ENCODE measurements around the gene ATF7. TPM values are rescaled to one million over a fixed set of nuclear protein-coding genes. Genes with fewer than 3 reads are reported as not detected.

Gene ATF7
- total RNA-seq, 1 experiment from 2014 or later = 24.7 TPM

DNA sequence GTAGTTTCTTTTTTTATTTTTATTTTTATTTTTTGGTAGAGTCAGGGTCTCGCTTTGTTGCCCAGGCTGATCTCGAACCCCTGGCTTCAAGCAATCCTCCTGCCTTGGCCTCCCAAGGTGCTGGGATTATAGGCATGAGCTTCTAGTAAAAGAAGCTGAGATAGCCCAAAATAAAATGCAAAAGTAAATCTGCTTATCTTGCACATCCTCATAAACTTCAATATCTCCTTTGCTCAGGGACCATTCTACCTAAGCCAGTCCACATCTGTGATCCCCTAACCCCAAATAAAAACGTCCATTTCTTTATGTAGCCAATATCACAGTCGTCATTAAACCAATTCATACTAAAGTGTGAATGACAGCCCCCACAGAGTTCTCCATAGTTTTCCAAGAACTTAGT is 36.3 kb downstream of the ATF7 start:
- TF ChIP-seq EZH2 (IDR thresholded peaks at IDR 0.05; ENCODE audit: low read depth) = no peak
- TF ChIP-seq, protein P1, sequence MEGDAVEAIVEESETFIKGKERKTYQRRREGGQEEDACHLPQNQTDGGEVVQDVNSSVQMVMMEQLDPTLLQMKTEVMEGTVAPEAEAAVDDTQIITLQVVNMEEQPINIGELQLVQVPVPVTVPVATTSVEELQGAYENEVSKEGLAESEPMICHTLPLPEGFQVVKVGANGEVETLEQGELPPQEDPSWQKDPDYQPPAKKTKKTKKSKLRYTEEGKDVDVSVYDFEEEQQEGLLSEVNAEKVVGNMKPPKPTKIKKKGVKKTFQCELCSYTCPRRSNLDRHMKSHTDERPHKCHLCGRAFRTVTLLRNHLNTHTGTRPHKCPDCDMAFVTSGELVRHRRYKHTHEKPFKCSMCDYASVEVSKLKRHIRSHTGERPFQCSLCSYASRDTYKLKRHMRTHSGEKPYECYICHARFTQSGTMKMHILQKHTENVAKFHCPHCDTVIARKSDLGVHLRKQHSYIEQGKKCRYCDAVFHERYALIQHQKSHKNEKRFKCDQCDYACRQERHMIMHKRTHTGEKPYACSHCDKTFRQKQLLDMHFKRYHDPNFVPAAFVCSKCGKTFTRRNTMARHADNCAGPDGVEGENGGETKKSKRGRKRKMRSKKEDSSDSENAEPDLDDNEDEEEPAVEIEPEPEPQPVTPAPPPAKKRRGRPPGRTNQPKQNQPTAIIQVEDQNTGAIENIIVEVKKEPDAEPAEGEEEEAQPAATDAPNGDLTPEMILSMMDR (conservative IDR thresholded peaks at IDR 0.05) = no peak
- Histone ChIP-seq H3K9me3 (ENCODE audit: insufficient read depth, low read depth) (no peaks in the 10 kb centered on the region), H3K27me3 (ENCODE audit: insufficient read depth, low read depth) (no peaks in the 10 kb centered on the region), H2AFZ (no peak overlapping the region), H3K4me1 (replicated peaks; ENCODE audit: insufficient read depth) (no peaks in the 10 kb centered on the region), H3K4me3 (no peak overlapping the region), H3K27ac (no peak overlapping the region), H4K20me1 (ENCODE audit: insufficient read depth) (no peaks in the 10 kb centered on the region), H3K4me2 (no peak overlapping the region), H3K79me2 (ENCODE audit: low read depth) (no peaks in the 10 kb centered on the region), H3F3A (ENCODE audit: insufficient read depth, low read depth) (no peaks in the 10 kb centered on the region), H3K36me3 (ENCODE audit: low read depth) (no peaks in the 10 kb centered on the region), H3K9me2 (ENCODE audit: insufficient read depth) (no peaks in the 10 kb centered on the region)
- CTCF ChIA-PET = no interaction called here
- intact Hi-C loops (cut with micrococcal nuclease; ENCODE audit: unreplicated experiment) = no loop called here
- POLR2A ChIA-PET (ENCODE audit: unreplicated experiment) = no interaction called here
- DNase-seq = no peak
- no TSS peak for BruUV-seq (replicated peaks)

DNA sequence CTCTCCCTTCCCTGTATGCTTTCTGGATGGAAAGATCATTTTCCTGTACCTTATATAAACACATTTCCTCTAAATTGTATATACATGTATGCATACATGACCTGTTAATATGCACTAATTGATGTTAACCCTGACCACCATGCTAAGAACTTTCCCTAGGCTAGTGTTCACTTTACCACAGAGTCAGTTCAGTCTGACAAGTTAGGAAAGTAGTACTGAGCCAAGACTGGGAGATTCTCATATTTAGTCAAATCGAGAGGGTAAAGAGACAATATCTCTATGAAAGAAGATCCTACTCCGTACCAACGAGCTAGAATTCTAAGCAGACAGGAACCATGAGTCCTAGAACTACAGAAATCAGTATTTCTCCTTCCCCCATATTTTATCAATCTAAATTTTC is 36.8 kb downstream of the ATF7 start:
- Histone ChIP-seq H2AFZ (no peak overlapping the region), H4K20me1 (ENCODE audit: insufficient read depth) (no peaks in the 10 kb centered on the region), H3K4me2 (no peak overlapping the region), H3K27me3 (ENCODE audit: insufficient read depth, low read depth) (no peaks in the 10 kb centered on the region), H3K9me2 (ENCODE audit: insufficient read depth) (no peaks in the 10 kb centered on the region), H3K36me3 (ENCODE audit: low read depth) (no peaks in the 10 kb centered on the region), H3K4me3 (no peak overlapping the region), H3K79me2 (ENCODE audit: low read depth) (no peaks in the 10 kb centered on the region), H3K9me3 (ENCODE audit: insufficient read depth, low read depth) (no peaks in the 10 kb centered on the region), H3K4me1 (replicated peaks; ENCODE audit: insufficient read depth) (no peaks in the 10 kb centered on the region), H3K27ac (no peak overlapping the region), H3F3A (ENCODE audit: insufficient read depth, low read depth) (no peaks in the 10 kb centered on the region)
- POLR2A ChIA-PET (ENCODE audit: unreplicated experiment) = no interaction called here
- no peak for DNase-seq
- TF ChIP-seq, protein P1 (conservative IDR thresholded peaks at IDR 0.05) = no peak
- TF ChIP-seq EZH2 (IDR thresholded peaks at IDR 0.05; ENCODE audit: low read depth) = no peak
- CTCF ChIA-PET = no interaction called here
- intact Hi-C loops (cut with micrococcal nuclease; ENCODE audit: unreplicated experiment) = no loop called here
- no TSS peak for BruUV-seq (replicated peaks)

DNA sequence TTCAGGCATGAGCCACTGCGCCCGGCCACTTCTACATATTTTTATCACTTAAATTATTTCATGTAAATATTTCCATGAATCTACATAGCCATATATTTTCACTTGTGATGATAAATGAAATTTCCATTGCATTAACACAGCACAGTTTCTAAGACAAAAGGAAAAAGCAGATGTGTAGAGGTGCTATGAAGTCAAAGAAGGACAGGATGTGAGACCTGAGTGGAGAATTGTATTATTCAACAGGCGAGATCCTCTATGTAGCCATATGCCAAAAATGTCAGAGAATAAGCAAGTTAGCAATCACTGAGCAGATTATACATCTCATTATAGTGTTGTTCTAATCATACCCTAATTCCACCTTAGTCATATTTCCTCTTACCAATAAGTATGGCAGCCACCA is 38.1 kb downstream of the ATF7 start:
- Histone ChIP-seq H3K4me3 (no peak overlapping the region), H2AFZ (no peak overlapping the region), H3K4me2 (no peak overlapping the region), H3K9me3 (ENCODE audit: insufficient read depth, low read depth) (no peaks in the 10 kb centered on the region), H3K79me2 (ENCODE audit: low read depth) (no peaks in the 10 kb centered on the region), H3K4me1 (replicated peaks; ENCODE audit: insufficient read depth) (no peaks in the 10 kb centered on the region), H3K27ac (no peak overlapping the region), H3K27me3 (ENCODE audit: insufficient read depth, low read depth) (no peaks in the 10 kb centered on the region), H3K36me3 (ENCODE audit: low read depth) (no peaks in the 10 kb centered on the region), H3F3A (ENCODE audit: insufficient read depth, low read depth) (no peaks in the 10 kb centered on the region), H4K20me1 (ENCODE audit: insufficient read depth) (no peaks in the 10 kb centered on the region), H3K9me2 (ENCODE audit: insufficient read depth) (no peaks in the 10 kb centered on the region)
- intact Hi-C loops (cut with micrococcal nuclease; ENCODE audit: unreplicated experiment) = no loop called here
- ChIA-PET CTCF (no interaction called here), POLR2A (ENCODE audit: unreplicated experiment) (no interaction called here)
- BruUV-seq (replicated peaks) = no TSS peak
- no peak for DNase-seq
- TF ChIP-seq, protein P1 (conservative IDR thresholded peaks at IDR 0.05) = no peak
- TF ChIP-seq EZH2 (IDR thresholded peaks at IDR 0.05; ENCODE audit: low read depth) = no peak

Measured in PC-9 (cell line).